Measurements from ENCODE around the gene PDE4B. TPM values are rescaled to one million over a fixed set of nuclear protein-coding genes. Genes with fewer than 3 reads are reported as not detected.
"Not testable (repeated sequence)": the region's sequence is repeated elsewhere in the genome, so short reads cannot be mapped to it uniquely, and the experiment has no call there.

Gene PDE4B
- total RNA-seq, 1 experiment from 2014 or later: not detected

- no TSS peak for BruUV-seq (replicated peaks)
- POLR2A ChIA-PET: no interaction called here
- intact Hi-C loops (cut with micrococcal nuclease; ENCODE audit: unreplicated experiment): no loop called here
- peaks cover 30% of the 10 kb centered on the region for H3K9me3 Mint-ChIP-seq (ENCODE audit: unreplicated experiment)
- no peaks in the 10 kb centered on the region for H3K4me1 Mint-ChIP-seq (ENCODE audit: low read depth, unreplicated experiment)
- H3K27ac Mint-ChIP-seq (ENCODE audit: unreplicated experiment): no peak overlapping the region
- H3K4me1 ChIP-seq: no peaks in the 10 kb centered on the region
- no peak for TF ChIP-seq CTCF (IDR thresholded peaks at IDR 0.05; ENCODE audit: insufficient read depth in 1 of 2, low read depth in 1 of 2, low read length in 1 of 2, severe bottlenecking in 1 of 2, unreplicated experiment in 1 of 2)
- CTCF ChIA-PET: no interaction called here
- no peak overlapping the region for H3K4me3 ChIP-seq (ENCODE audit: low read depth, low read length)
- H3K27me3 Mint-ChIP-seq (ENCODE audit: insufficient read depth, unreplicated experiment): no peaks in the 10 kb centered on the region
- no peaks in the 10 kb centered on the region for H3K9me3 ChIP-seq
- H3K4me3 Mint-ChIP-seq (ENCODE audit: unreplicated experiment): no peak overlapping the region
- H3K27me3 ChIP-seq (replicated peaks; ENCODE audit: control insufficient read depth, insufficient read depth, low read length): no peaks in the 10 kb centered on the region
- H3K36me3 Mint-ChIP-seq (ENCODE audit: insufficient read depth, unreplicated experiment): no peaks in the 10 kb centered on the region
- no peaks in the 10 kb centered on the region for H3K36me3 ChIP-seq (ENCODE audit: control insufficient read depth, insufficient read depth, low read length)
- no peak for DNase-seq
Observed at GRCh38 chr1:66415866-66416265, 623.2 kb downstream of the PDE4B start.

GRCh38 chr1:66416295-66416694 is 623.6 kb downstream of the PDE4B start:
- no peaks in the 10 kb centered on the region for H3K27me3 ChIP-seq (replicated peaks; ENCODE audit: control insufficient read depth, insufficient read depth, low read length)
- ChIA-PET POLR2A (no interaction called here), CTCF (no interaction called here)
- peaks cover 30% of the 10 kb centered on the region for H3K9me3 Mint-ChIP-seq (ENCODE audit: unreplicated experiment)
- H3K4me3 Mint-ChIP-seq (ENCODE audit: unreplicated experiment): no peak overlapping the region
- H3K36me3 Mint-ChIP-seq (ENCODE audit: insufficient read depth, unreplicated experiment): no peaks in the 10 kb centered on the region
- no peaks in the 10 kb centered on the region for H3K4me1 Mint-ChIP-seq (ENCODE audit: low read depth, unreplicated experiment)
- H3K9me3 ChIP-seq: no peaks in the 10 kb centered on the region
- no peak overlapping the region for H3K4me3 ChIP-seq (ENCODE audit: low read depth, low read length)
- no peaks in the 10 kb centered on the region for H3K27me3 Mint-ChIP-seq (ENCODE audit: insufficient read depth, unreplicated experiment)
- H3K4me1 ChIP-seq: no peaks in the 10 kb centered on the region
- DNase-seq: no peak
- BruUV-seq (replicated peaks): no TSS peak
- TF ChIP-seq CTCF (IDR thresholded peaks at IDR 0.05; ENCODE audit: insufficient read depth in 1 of 2, low read depth in 1 of 2, low read length in 1 of 2, severe bottlenecking in 1 of 2, unreplicated experiment in 1 of 2): no peak
- no peak overlapping the region for H3K27ac Mint-ChIP-seq (ENCODE audit: unreplicated experiment)
- H3K36me3 ChIP-seq (ENCODE audit: control insufficient read depth, insufficient read depth, low read length): no peaks in the 10 kb centered on the region
- intact Hi-C loops (cut with micrococcal nuclease; ENCODE audit: unreplicated experiment): no loop called here

GRCh38 chr1:66418021-66418420 is 625.3 kb downstream of the PDE4B start:
- ChIA-PET POLR2A (no interaction called here), CTCF (no interaction called here)
- no peaks in the 10 kb centered on the region for H3K36me3 Mint-ChIP-seq (ENCODE audit: insufficient read depth, unreplicated experiment)
- intact Hi-C loops (cut with micrococcal nuclease; ENCODE audit: unreplicated experiment): no loop called here
- BruUV-seq (replicated peaks): no TSS peak
- Histone ChIP-seq H3K36me3 (ENCODE audit: control insufficient read depth, insufficient read depth, low read length) (no peaks in the 10 kb centered on the region), H3K9me3 (no peaks in the 10 kb centered on the region), H3K27me3 (replicated peaks; ENCODE audit: control insufficient read depth, insufficient read depth, low read length) (no peaks in the 10 kb centered on the region), H3K4me1 (no peaks in the 10 kb centered on the region), H3K4me3 (ENCODE audit: low read depth, low read length) (no peak overlapping the region)
- no peak overlapping the region for H3K27ac Mint-ChIP-seq (ENCODE audit: unreplicated experiment)
- no peak overlapping the region for H3K4me3 Mint-ChIP-seq (ENCODE audit: unreplicated experiment)
- TF ChIP-seq CTCF (IDR thresholded peaks at IDR 0.05; ENCODE audit: insufficient read depth in 1 of 2, low read depth in 1 of 2, low read length in 1 of 2, severe bottlenecking in 1 of 2, unreplicated experiment in 1 of 2): no peak
- H3K27me3 Mint-ChIP-seq (ENCODE audit: insufficient read depth, unreplicated experiment): no peaks in the 10 kb centered on the region
- peaks cover 30% of the 10 kb centered on the region for H3K9me3 Mint-ChIP-seq (ENCODE audit: unreplicated experiment)
- DNase-seq: no peak
- no peaks in the 10 kb centered on the region for H3K4me1 Mint-ChIP-seq (ENCODE audit: low read depth, unreplicated experiment)

- H3K36me3 Mint-ChIP-seq (ENCODE audit: insufficient read depth, unreplicated experiment); H3K9me3 ChIP-seq; POLR2A ChIA-PET; CTCF ChIA-PET; H3K4me1 Mint-ChIP-seq (ENCODE audit: low read depth, unreplicated experiment); H3K27me3 Mint-ChIP-seq (ENCODE audit: insufficient read depth, unreplicated experiment); intact Hi-C loops (cut with micrococcal nuclease; ENCODE audit: unreplicated experiment); H3K4me3 ChIP-seq (ENCODE audit: low read depth, low read length); BruUV-seq (replicated peaks); H3K27ac Mint-ChIP-seq (ENCODE audit: unreplicated experiment); H3K4me3 Mint-ChIP-seq (ENCODE audit: unreplicated experiment); H3K4me1 ChIP-seq; H3K36me3 ChIP-seq (ENCODE audit: control insufficient read depth, insufficient read depth, low read length); H3K27me3 ChIP-seq (replicated peaks; ENCODE audit: control insufficient read depth, insufficient read depth, low read length); DNase-seq: not testable (repeated sequence)
- peaks cover 30% of the 10 kb centered on the region for H3K9me3 Mint-ChIP-seq (ENCODE audit: unreplicated experiment)
Observed at GRCh38 chr1:66420171-66420570, 627.5 kb downstream of the PDE4B start.

- DNase-seq; CTCF ChIA-PET; BruUV-seq (replicated peaks); H3K4me3 ChIP-seq (ENCODE audit: low read depth, low read length); H3K4me3 Mint-ChIP-seq (ENCODE audit: unreplicated experiment); H3K4me1 ChIP-seq; H3K36me3 Mint-ChIP-seq (ENCODE audit: insufficient read depth, unreplicated experiment); intact Hi-C loops (cut with micrococcal nuclease; ENCODE audit: unreplicated experiment); H3K27me3 ChIP-seq (replicated peaks; ENCODE audit: control insufficient read depth, insufficient read depth, low read length); H3K36me3 ChIP-seq (ENCODE audit: control insufficient read depth, insufficient read depth, low read length); H3K4me1 Mint-ChIP-seq (ENCODE audit: low read depth, unreplicated experiment); H3K9me3 ChIP-seq; POLR2A ChIA-PET; H3K27me3 Mint-ChIP-seq (ENCODE audit: insufficient read depth, unreplicated experiment); H3K27ac Mint-ChIP-seq (ENCODE audit: unreplicated experiment): not testable (repeated sequence)
- H3K9me3 Mint-ChIP-seq (ENCODE audit: unreplicated experiment): peaks cover 22% of the 10 kb centered on the region
Observed at GRCh38 chr1:66420906-66421305, 628.2 kb downstream of the PDE4B start.
